Measurements from ENCODE around the gene VSIG4.

Gene VSIG4

GRCh38 chrX:66020631-66021334 is 19.1 kb downstream of the VSIG4 start:
- TF ChIP-seq CTCF (conservative IDR thresholded peaks at IDR 0.05; ENCODE audit: control insufficient read depth, insufficient read depth, low read depth, low read length): no peak
- no peak overlapping the region for H3K4me3 ChIP-seq (ENCODE audit: control insufficient read depth, low read depth, low read length)

GRCh38 chrX:66019974-66020373 is 19.9 kb downstream of the VSIG4 start:
- H3K4me3 ChIP-seq (ENCODE audit: control insufficient read depth, low read depth, low read length): no peak overlapping the region
- no peak for DNase-seq (ENCODE audit: low read depth)
- TF ChIP-seq CTCF (conservative IDR thresholded peaks at IDR 0.05; ENCODE audit: control insufficient read depth, insufficient read depth, low read depth, low read length): no peak

More at GRCh38 chrX:66020631-66021334, 19.1 kb downstream of the VSIG4 start:
- DNase-seq (ENCODE audit: low read depth): no peak

GRCh38 chrX:66019310-66019652 is 20.6 kb downstream of the VSIG4 start:
- no peak for DNase-seq (ENCODE audit: low read depth)
- H3K4me3 ChIP-seq (ENCODE audit: control insufficient read depth, low read depth, low read length): no peak overlapping the region
- TF ChIP-seq CTCF (conservative IDR thresholded peaks at IDR 0.05; ENCODE audit: control insufficient read depth, insufficient read depth, low read depth, low read length): no peak

DNA sequence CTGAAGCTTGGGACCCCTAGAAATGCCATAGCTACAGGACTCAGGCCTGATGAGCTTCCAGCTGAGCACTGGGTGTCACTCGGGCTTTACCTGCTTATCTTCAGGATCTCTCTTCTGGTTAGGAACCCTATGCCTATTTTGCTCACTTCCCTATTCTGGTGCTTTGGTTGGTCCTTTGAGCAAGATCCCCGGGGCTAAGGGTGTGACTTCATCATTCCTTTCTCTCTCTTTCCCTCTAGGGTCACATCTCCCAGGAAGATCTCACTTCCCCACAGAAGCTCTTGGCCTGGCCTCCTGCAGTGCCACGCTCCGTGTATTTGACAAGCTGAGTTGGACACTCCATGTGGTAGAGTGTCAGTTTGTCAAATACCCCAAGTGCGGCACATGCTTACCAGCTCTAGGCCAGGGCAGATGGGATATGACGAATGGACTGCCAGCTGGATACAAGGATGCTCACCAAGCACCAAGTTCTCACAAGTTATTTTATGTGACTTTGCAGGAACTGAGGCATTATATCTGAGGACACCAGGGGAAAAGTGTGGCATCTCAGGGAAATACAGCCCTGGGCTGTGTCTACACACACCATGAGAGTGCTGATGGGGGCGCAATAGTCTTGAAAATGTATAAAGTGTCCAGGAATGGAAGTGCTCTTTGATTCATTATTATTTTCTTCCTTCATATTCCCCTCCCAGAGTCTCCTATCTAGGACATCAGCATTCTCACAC is 21.1 kb downstream of the VSIG4 start:
- TF ChIP-seq CTCF (conservative IDR thresholded peaks at IDR 0.05; ENCODE audit: control insufficient read depth, insufficient read depth, low read depth, low read length): no peak
- DNase-seq (ENCODE audit: low read depth): no peak
- H3K4me3 ChIP-seq (ENCODE audit: control insufficient read depth, low read depth, low read length): no peak overlapping the region

DNA sequence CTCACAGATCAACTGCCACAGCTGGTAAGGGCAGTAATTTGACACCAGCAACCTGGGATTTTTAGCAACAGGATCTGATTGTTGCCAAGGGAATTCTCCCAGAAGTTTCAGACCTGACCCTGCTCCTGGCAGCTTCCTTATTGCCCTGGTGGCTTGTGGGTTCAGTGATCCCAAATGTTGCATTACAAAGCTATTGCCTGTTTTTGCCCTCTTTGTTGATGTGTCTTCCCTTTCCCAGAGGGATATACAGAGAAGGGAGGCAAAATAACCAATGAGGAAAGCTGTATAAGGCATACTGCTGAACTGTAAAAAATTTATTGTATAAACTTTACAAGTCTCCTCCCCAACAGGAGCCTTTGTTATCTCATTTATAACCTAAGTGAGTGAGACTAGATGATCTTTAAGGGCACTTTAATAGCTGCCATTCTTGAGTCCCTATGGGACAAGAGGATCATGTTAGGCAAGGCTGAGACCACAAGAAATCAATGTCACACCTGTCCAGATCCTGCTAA is 22.2 kb downstream of the VSIG4 start:
- no peak for DNase-seq (ENCODE audit: low read depth)
- H3K4me3 ChIP-seq (ENCODE audit: control insufficient read depth, low read depth, low read length): no peak overlapping the region
- TF ChIP-seq CTCF (conservative IDR thresholded peaks at IDR 0.05; ENCODE audit: control insufficient read depth, insufficient read depth, low read depth, low read length): no peak

GRCh38 chrX:66016905-66017658 is 22.8 kb downstream of the VSIG4 start:
- no peak overlapping the region for H3K4me3 ChIP-seq (ENCODE audit: control insufficient read depth, low read depth, low read length)
- no peak for DNase-seq (ENCODE audit: low read depth)
- TF ChIP-seq CTCF (conservative IDR thresholded peaks at IDR 0.05; ENCODE audit: control insufficient read depth, insufficient read depth, low read depth, low read length): no peak
